Suprapubic skin (tissue), 3 donors: ENCODE data around the gene PTGER2.

Experiments used
- EP300 ChIP-seq: sonication (generic); formaldehyde crosslinking; IDR thresholded peaks from one replicate; pipeline ENCODE4 v1.6.1; 2017; ENCODE audit warnings: antibody characterized with exemption
- TF ChIP-seq, protein P1 (sequence below), 2 donors: fragments of 200-600 bp in 1 of 2; fragments of 450-650 bp in 1 of 2; sonication (generic) in 1 of 2; IDR thresholded peaks; one replicate each; pipeline ENCODE4 v1.5.1; 2016 to 2019; ENCODE audit warnings: antibody characterized with exemption in 2 of 2, mild to moderate bottlenecking in 1 of 2, moderate library complexity in 1 of 2

DNA sequence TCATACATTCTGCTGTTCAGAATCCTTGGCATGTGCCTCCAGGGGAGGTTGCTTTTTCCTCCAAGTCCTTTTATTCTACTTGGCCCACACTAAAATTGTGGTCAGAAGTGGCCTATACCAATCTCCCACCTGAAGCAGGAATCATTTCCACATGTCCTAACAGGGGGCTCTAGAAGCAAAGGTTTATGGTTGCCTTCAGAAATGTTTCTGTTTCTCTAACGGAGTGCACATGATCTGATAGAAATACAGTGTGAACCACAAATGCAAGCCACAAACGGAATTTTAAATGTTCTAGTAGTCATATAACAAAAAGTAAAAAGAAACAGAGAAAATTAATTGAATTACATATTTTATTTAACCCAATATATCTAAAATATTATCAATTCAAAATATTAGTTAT is 4.0 kb downstream of the PTGER2 start:
- TF ChIP-seq EP300: no peak
- TF ChIP-seq, protein P1, sequence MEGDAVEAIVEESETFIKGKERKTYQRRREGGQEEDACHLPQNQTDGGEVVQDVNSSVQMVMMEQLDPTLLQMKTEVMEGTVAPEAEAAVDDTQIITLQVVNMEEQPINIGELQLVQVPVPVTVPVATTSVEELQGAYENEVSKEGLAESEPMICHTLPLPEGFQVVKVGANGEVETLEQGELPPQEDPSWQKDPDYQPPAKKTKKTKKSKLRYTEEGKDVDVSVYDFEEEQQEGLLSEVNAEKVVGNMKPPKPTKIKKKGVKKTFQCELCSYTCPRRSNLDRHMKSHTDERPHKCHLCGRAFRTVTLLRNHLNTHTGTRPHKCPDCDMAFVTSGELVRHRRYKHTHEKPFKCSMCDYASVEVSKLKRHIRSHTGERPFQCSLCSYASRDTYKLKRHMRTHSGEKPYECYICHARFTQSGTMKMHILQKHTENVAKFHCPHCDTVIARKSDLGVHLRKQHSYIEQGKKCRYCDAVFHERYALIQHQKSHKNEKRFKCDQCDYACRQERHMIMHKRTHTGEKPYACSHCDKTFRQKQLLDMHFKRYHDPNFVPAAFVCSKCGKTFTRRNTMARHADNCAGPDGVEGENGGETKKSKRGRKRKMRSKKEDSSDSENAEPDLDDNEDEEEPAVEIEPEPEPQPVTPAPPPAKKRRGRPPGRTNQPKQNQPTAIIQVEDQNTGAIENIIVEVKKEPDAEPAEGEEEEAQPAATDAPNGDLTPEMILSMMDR (IDR thresholded peaks at IDR 0.05): no peak
